ENCODE results near the gene STAG3. TPM values are rescaled to one million over a fixed set of nuclear protein-coding genes. Genes with fewer than 3 reads are reported as not detected.
"Not testable (repeated sequence)": the region's sequence is repeated elsewhere in the genome, so short reads cannot be mapped to it uniquely, and the experiment has no call there.

STAG3 gene
- total RNA-seq, 1 donor = 0.90 TPM

- no peak for TF ChIP-seq CTCF (IDR thresholded peaks at IDR 0.05; ENCODE audit: insufficient read depth, low read length)
- no peak overlapping the region for H3K4me3 ChIP-seq (ENCODE audit: low read depth, low read length)
- DNase-seq (ENCODE audit: low read depth) = no peak
Observed at GRCh38 chr7:100137851-100138760, 39.6 kb upstream of the STAG3 start.

GRCh38 chr7:100141555-100141949 is 36.2 kb upstream of the STAG3 start:
- no peak for TF ChIP-seq CTCF (IDR thresholded peaks at IDR 0.05; ENCODE audit: insufficient read depth, low read length)
- H3K4me3 ChIP-seq (ENCODE audit: low read depth, low read length) = no peak overlapping the region
- DNase-seq (ENCODE audit: low read depth) = no peak

- no peak for TF ChIP-seq CTCF (IDR thresholded peaks at IDR 0.05; ENCODE audit: insufficient read depth, low read length)
- H3K4me3 ChIP-seq (ENCODE audit: low read depth, low read length) = no peak overlapping the region
- DNase-seq (ENCODE audit: low read depth) = no peak
Observed at GRCh38 chr7:100142461-100142860, 35.3 kb upstream of the STAG3 start.

- DNase-seq (ENCODE audit: low read depth) = peak; percentile 98
- not testable (repeated sequence) for H3K4me3 ChIP-seq (ENCODE audit: low read depth, low read length)
Observed at GRCh38 chr7:100146350-100146749, 31.4 kb upstream of the STAG3 start.

- no peak for TF ChIP-seq CTCF (IDR thresholded peaks at IDR 0.05; ENCODE audit: insufficient read depth, low read length)
- DNase-seq (ENCODE audit: low read depth) = no peak
- no peak overlapping the region for H3K4me3 ChIP-seq (ENCODE audit: low read depth, low read length)
Observed at GRCh38 chr7:100147278-100147677, 30.4 kb upstream of the STAG3 start.

- no peak for TF ChIP-seq CTCF (IDR thresholded peaks at IDR 0.05; ENCODE audit: insufficient read depth, low read length)
- peak overlapping the region; percentile 49 for H3K4me3 ChIP-seq (ENCODE audit: low read depth, low read length)
- no peak for DNase-seq (ENCODE audit: low read depth)
Observed at GRCh38 chr7:100148225-100148558, 29.5 kb upstream of the STAG3 start.

- DNase-seq (ENCODE audit: low read depth) = peak; percentile 99
- no peak for TF ChIP-seq CTCF (IDR thresholded peaks at IDR 0.05; ENCODE audit: insufficient read depth, low read length)
Observed at GRCh38 chr7:100148559-100149328, 29.0 kb upstream of the STAG3 start, which contains the start of gene LAMTOR4. Gene LAMTOR4 (plus strand): TSS chr7:100148918. CDS start chr7:100148973, 55 bp downstream.

More at GRCh38 chr7:100148559-100149328, 29.0 kb upstream of the STAG3 start, which contains the start of gene LAMTOR4:
- peak within 1 kb of the TSS; percentile 100 for H3K4me3 ChIP-seq (ENCODE audit: low read depth, low read length)
